GM19438 (cell line): ENCODE results near the gene MKKS.

Source experiments
- ATAC-seq: cut with Tn5 transposase; IDR thresholded peaks from one replicate; pipeline ENCODE4 v1.9.1; 2021; ENCODE audit warnings: low read depth; ENCODE audit not compliant: unreplicated experiment

The MKKS gene

GRCh38 chr20:10371467-10371866 lies 62.6 kb downstream of the MKKS start:
- no peak for ATAC-seq

GRCh38 chr20:10370091-10370887 lies 63.7 kb downstream of the MKKS start:
- no peak for ATAC-seq

GRCh38 chr20:10369723-10370090 lies 64.3 kb downstream of the MKKS start:
- ATAC-seq, result no peak

GRCh38 chr20:10368702-10369041 lies 65.3 kb downstream of the MKKS start:
- no peak for ATAC-seq

GRCh38 chr20:10367943-10368701 lies 65.9 kb downstream of the MKKS start:
- no peak for ATAC-seq

GRCh38 chr20:10367693-10367942 lies 66.4 kb downstream of the MKKS start:
- no peak for ATAC-seq

GRCh38 chr20:10366898-10367692 lies 66.9 kb downstream of the MKKS start:
- ATAC-seq, result no peak

- ATAC-seq, result peak; percentile 89
Measured at GRCh38 chr20:10362674-10363073, 71.3 kb downstream of the MKKS start.

GRCh38 chr20:10360878-10361277 lies 73.1 kb downstream of the MKKS start:
- ATAC-seq, result no peak

- ATAC-seq, result no peak
Measured at GRCh38 chr20:10359621-10360040, 74.4 kb downstream of the MKKS start.

- no peak for ATAC-seq
Measured at GRCh38 chr20:10357974-10358373, 76.0 kb downstream of the MKKS start.

- ATAC-seq, result no peak
Measured at GRCh38 chr20:10357061-10357708, 76.8 kb downstream of the MKKS start.

GRCh38 chr20:10356628-10357027 lies 77.4 kb downstream of the MKKS start:
- ATAC-seq, result no peak

- ATAC-seq, result no peak
Measured at GRCh38 chr20:10352934-10353824, 80.8 kb downstream of the MKKS start.
